Testis (tissue), 3 donors: ENCODE results near the gene FLT1. TPM values are rescaled to one million over a fixed set of nuclear protein-coding genes. Genes with fewer than 3 reads are reported as not detected.

Experiments
- DNase-seq: peaks from one replicate; pipeline ENCODE4 v3.0.0-alpha.2; 2019
- H3K27ac ChIP-seq, 2 donors: fragments of 200-600 bp; sonication (generic); one replicate each; pipeline ENCODE4 v1.5.1; 2019
- H3K27me3 ChIP-seq: fragments of 200-600 bp; sonication (generic); one replicate; pipeline ENCODE4 v1.5.1; 2019
- H3K36me3 ChIP-seq: fragments of 200-600 bp; sonication (generic); one replicate; pipeline ENCODE4 v1.5.1; 2017; ENCODE audit warnings: low read depth; ENCODE audit errors: missing control alignments
- H3K4me1 ChIP-seq: fragments of 200-600 bp; sonication (generic); one replicate; pipeline ENCODE4 v1.5.1; 2019
- H3K4me3 ChIP-seq, 2 donors: fragments of 200-600 bp; sonication (generic); one replicate each; pipeline ENCODE4 v1.5.1; 2017 to 2019
- H3K9me3 ChIP-seq: fragments of 200-600 bp; sonication (generic); one replicate; pipeline ENCODE4 v1.5.1; 2017
- POLR2A ChIP-seq: fragments of 450-650 bp; IDR thresholded peaks from one replicate; pipeline ENCODE4 v1.6.1; 2017; ENCODE audit warnings: antibody characterized with exemption, mild to moderate bottlenecking, moderate library complexity
- WGBS, 2 donors: methylation state at CpG; one replicate each; pipeline ENCODE4 v1.1.5; 2018; 5-methylcytosine and 5-hydroxymethylcytosine counted together
- intact Hi-C: fragments of 100-400 bp; cut with DNase I; formaldehyde crosslinking; loops from one replicate; pipeline ENCODE4 v1.15.1; 2023; ENCODE audit warnings: low total_unique reads
- polyA plus RNA-seq: library from polyadenylated mRNA; stranded (reverse); fragments of 350-450 nt; fragmentation: Illumina TruSeq; extraction: RNeasy Lipid Tissue Mini Kit (QIAGEN cat#74804); gene quantifications from one replicate; pipeline ENCODE4 v1.2.3, GENCODE V29; 2014; ENCODE audit warnings: low read depth, low replicate concordance; ENCODE audit not compliant: insufficient read depth
- total RNA-seq, 2 donors: library from RNA; depleted of rRNA; stranded (reverse); fragments of >200 nt; gene quantifications; one replicate each; pipeline ENCODE4 v1.2.3, GENCODE V29; 2016
- TF ChIP-seq, protein P1 (sequence below), 3 experiments: fragments of 450-650 bp in 2 of 3; fragments of 200-600 bp in 1 of 3; sonication (generic) in 1 of 3; IDR thresholded peaks; one replicate each; pipeline ENCODE4 v1.5.1; 2016 to 2019; ENCODE audit warnings: antibody characterized with exemption in 3 of 3, mild to moderate bottlenecking in 2 of 3, moderate library complexity in 1 of 3

Gene FLT1
- total and polyA plus RNA-seq, 3 donors from 2014 or later, result 26.6 to 48.1 (median 47.4) TPM

DNA sequence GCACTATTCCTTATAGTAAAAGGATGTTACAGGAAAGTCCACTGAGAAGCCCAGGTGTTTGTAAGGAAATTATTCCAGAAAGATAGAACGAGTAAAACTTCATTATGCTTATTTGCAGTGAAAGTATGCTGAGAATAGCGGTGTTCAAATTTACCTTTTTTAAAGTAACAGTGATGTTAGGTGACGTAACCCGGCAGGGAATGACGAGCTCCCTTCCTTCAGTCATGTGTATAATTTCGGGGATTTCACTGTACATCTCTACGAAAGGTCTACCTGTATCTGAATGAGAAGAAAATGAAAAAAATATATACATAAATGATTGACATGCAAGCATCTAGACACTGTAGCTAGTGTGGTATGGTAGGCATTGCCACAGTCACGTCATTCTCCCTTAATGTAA lies 56.9 kb downstream of the FLT1 start:
- WGBS, 2 donors, result 87 to 93% methylated on average over 8 of the region's 8 CpGs
- Histone ChIP-seq H3K27me3 (no peaks in the 10 kb centered on the region), H3K4me1 (no peaks in the 10 kb centered on the region), H3K36me3 (no peaks in the 10 kb centered on the region), H3K27ac (no peak overlapping the region), H3K4me3 (no peak overlapping the region), H3K9me3 (no peaks in the 10 kb centered on the region)
- no peak for TF ChIP-seq POLR2A
- TF ChIP-seq, protein P1, sequence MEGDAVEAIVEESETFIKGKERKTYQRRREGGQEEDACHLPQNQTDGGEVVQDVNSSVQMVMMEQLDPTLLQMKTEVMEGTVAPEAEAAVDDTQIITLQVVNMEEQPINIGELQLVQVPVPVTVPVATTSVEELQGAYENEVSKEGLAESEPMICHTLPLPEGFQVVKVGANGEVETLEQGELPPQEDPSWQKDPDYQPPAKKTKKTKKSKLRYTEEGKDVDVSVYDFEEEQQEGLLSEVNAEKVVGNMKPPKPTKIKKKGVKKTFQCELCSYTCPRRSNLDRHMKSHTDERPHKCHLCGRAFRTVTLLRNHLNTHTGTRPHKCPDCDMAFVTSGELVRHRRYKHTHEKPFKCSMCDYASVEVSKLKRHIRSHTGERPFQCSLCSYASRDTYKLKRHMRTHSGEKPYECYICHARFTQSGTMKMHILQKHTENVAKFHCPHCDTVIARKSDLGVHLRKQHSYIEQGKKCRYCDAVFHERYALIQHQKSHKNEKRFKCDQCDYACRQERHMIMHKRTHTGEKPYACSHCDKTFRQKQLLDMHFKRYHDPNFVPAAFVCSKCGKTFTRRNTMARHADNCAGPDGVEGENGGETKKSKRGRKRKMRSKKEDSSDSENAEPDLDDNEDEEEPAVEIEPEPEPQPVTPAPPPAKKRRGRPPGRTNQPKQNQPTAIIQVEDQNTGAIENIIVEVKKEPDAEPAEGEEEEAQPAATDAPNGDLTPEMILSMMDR (IDR thresholded peaks at IDR 0.05), result no peak
- intact Hi-C loops, result no loop called here
- DNase-seq, result no peak

DNA sequence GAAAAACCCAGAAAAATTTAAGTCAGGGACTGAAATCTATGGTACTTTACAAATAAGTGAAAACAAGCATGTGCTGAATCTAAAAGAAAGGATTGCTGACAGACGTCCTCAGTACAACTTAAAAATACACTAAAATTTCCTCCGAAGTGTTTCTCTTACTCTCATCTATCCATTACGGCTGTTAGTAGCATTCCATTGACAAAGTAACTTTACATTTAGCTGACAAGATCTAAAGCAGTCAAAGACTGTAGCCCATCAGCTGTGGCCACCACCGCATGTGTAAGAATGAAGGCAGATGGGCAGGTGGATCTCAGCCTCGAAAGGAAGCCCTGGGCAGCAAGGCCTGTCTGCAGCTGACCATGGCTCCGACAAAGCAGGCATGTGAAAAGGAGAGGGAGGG lies 59.0 kb downstream of the FLT1 start:
- Histone ChIP-seq H3K9me3 (no peaks in the 10 kb centered on the region), H3K36me3 (no peaks in the 10 kb centered on the region), H3K4me3 (no peak overlapping the region), H3K27me3 (no peaks in the 10 kb centered on the region), H3K27ac (no peak overlapping the region), H3K4me1 (no peaks in the 10 kb centered on the region)
- TF ChIP-seq, protein P1 (IDR thresholded peaks at IDR 0.05), result no peak
- no peak for TF ChIP-seq POLR2A
- intact Hi-C loops, result no loop called here
- 82 to 87% methylated on average over 6 of the region's 6 CpGs for WGBS, 2 donors
- DNase-seq, result no peak

DNA sequence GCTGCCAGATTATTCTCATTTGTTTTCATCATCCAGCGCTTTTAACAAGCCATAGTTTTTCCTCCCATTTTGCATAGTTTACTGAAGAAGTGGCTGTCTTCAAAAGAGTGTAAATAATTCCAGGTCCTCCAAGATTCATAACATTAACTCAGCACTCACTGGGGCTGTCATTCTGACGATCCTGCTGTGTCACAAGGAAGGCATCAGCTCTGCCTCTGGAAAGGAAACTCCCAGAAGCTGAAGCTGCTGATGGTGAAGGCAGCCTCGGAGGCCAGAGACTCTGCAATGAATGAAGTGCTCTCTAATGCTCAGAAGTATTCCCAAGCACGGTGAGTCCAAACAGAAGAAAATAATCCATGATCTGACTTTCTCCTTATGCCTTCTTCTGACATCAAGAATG lies 60.0 kb downstream of the FLT1 start:
- no peaks in the 10 kb centered on the region for H3K27me3 ChIP-seq
- H3K4me1 ChIP-seq, result no peaks in the 10 kb centered on the region
- H3K27ac ChIP-seq, result no peak overlapping the region
- 56 to 64% methylated on average over 3 to 4 of the region's 4 CpGs for WGBS, 2 donors
- H3K9me3 ChIP-seq, result no peaks in the 10 kb centered on the region
- H3K4me3 ChIP-seq, result no peak overlapping the region
- TF ChIP-seq, protein P1 (IDR thresholded peaks at IDR 0.05), result no peak
- no peak for TF ChIP-seq POLR2A
- intact Hi-C loops, result no loop called here
- H3K36me3 ChIP-seq, result no peaks in the 10 kb centered on the region
- no peak for DNase-seq

DNA sequence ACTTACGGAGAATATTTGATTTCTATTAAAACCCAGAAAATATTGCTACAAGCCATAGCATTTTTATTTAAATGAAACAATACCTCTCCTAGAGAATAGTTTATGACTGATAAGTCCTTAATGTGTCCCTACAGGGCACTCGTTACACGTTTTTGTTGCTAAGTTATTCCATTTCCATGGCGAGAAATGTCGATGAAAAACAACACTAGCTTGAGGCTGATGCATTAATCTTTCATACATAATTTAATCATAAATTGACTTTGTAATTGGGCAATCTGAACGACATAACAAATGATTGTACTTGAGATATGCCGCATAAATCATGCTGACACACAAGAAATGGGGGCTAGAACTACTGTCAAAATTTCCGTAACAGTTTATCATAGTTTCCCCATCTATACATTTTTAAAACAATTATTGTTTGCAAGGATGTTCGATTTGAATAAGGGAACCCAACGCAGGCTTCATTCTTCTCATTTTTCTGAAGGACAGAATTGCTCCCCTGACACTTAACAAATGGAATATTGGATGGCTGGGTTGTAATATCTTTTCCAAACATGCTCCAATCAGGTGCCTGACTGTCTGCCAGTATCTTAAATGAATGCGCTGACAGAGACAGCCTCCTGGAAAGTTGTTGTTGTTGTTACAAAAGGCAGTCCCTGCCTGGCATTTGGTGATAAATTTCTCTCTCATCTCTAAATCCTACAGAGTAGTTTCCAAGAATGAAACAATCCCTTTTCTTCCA lies 61.9 kb downstream of the FLT1 start:
- no peak for TF ChIP-seq POLR2A
- TF ChIP-seq, protein P1 (IDR thresholded peaks at IDR 0.05), result no peak
- intact Hi-C loops, result no loop called here
- H3K4me3 ChIP-seq, result no peak overlapping the region
- no peaks in the 10 kb centered on the region for H3K27me3 ChIP-seq
- 76 to 78% methylated on average over 11 of the region's 11 CpGs for WGBS, 2 donors
- DNase-seq, result no peak
- no peaks in the 10 kb centered on the region for H3K4me1 ChIP-seq
- H3K9me3 ChIP-seq, result no peaks in the 10 kb centered on the region
- H3K36me3 ChIP-seq, result no peaks in the 10 kb centered on the region
- H3K27ac ChIP-seq, result no peak overlapping the region
